CD14-positive monocyte (primary cell): ENCODE results near the gene SPSB3. TPM values are rescaled to one million over a fixed set of nuclear protein-coding genes. Genes with fewer than 3 reads are reported as not detected.

Experiments
- DNase-seq, 3 donors: peaks; one replicate each; pipeline ENCODE4 v3.0.0-alpha.2; 2011 to 2022
- H2AFZ ChIP-seq: 2 replicates; pipeline ENCODE4 v1.6.0; 2012; ENCODE audit warnings: mild to moderate bottlenecking, low read depth, low read length, inconsistent platforms; ENCODE audit not compliant: insufficient read depth, poor library complexity, severe bottlenecking
- H3K27ac ChIP-seq, 2 donors: 1 replicate in 1 of 2; 2 replicates in 1 of 2; pipeline ENCODE4 v1.5.1; 2012 to 2013; ENCODE audit warnings: low read length in 2 of 2, control low read depth in 1 of 2, inconsistent platforms in 1 of 2, low read depth in 1 of 2, mild to moderate bottlenecking in 1 of 2
- H3K27me3 ChIP-seq, 2 donors: one replicate each; pipeline versions ENCODE4 v1.6.0 to v1.6.1; 2011 to 2013; ENCODE audit warnings: low read length in 2 of 2; ENCODE audit not compliant: control insufficient read depth in 2 of 2, insufficient read depth in 2 of 2
- H3K36me3 ChIP-seq, 2 donors: replicated peaks in 1 of 2; 1 replicate in 1 of 2; 2 replicates in 1 of 2; pipeline versions ENCODE4 v1.5.1 to v1.6.1; 2012 to 2013; ENCODE audit warnings: low read length in 2 of 2, control low read depth in 1 of 2, inconsistent platforms in 1 of 2, mild to moderate bottlenecking in 1 of 2; ENCODE audit not compliant: insufficient read depth in 2 of 2, control insufficient read depth in 1 of 2
- H3K4me1 ChIP-seq, 2 donors: 1 replicate in 1 of 2; 2 replicates in 1 of 2; pipeline versions ENCODE4 v1.5.1 to v1.6.1; 2012 to 2013; ENCODE audit warnings: low read length in 2 of 2, control low read depth in 1 of 2, inconsistent platforms in 1 of 2, mild to moderate bottlenecking in 1 of 2, moderate library complexity in 1 of 2; ENCODE audit not compliant: insufficient read depth in 2 of 2, control insufficient read depth in 1 of 2
- H3K4me2 ChIP-seq: replicated peaks from 2 replicates; pipeline ENCODE3; 2012; ENCODE audit warnings: low read length, moderate library complexity, mild to moderate bottlenecking; ENCODE audit not compliant: poor library complexity, severe bottlenecking; ENCODE audit errors: extremely low read depth
- H3K4me3 ChIP-seq, 3 experiments: fragments of 200-600 bp in 1 of 3; sonication (generic) in 1 of 3; replicated peaks in 1 of 3; 1 replicate in 2 of 3; 2 replicates in 1 of 3; pipeline ENCODE4 v1.5.1; 2011 to 2013; ENCODE audit warnings: low read length in 3 of 3, mild to moderate bottlenecking in 3 of 3, control low read depth in 2 of 3, low read depth in 2 of 3, inconsistent platforms in 1 of 3, moderate library complexity in 1 of 3
- H3K79me2 ChIP-seq: 2 replicates; pipeline ENCODE4 v1.6.0; 2012; ENCODE audit warnings: mild to moderate bottlenecking, control low read depth, inconsistent platforms, low read length, moderate library complexity; ENCODE audit not compliant: insufficient read depth
- H3K9ac ChIP-seq: 2 replicates; pipeline ENCODE4 v1.6.0; 2017; ENCODE audit warnings: low read length, mild to moderate bottlenecking; ENCODE audit not compliant: insufficient read depth, poor library complexity, severe bottlenecking
- H3K9me3 ChIP-seq, 2 donors: replicated peaks in 1 of 2; 1 replicate in 1 of 2; 2 replicates in 1 of 2; pipeline versions ENCODE4 v1.5.1 to v1.6.1; 2012 to 2013; ENCODE audit warnings: low read length in 2 of 2, control low read depth in 1 of 2; ENCODE audit not compliant: control insufficient read depth in 1 of 2, insufficient read depth in 1 of 2
- H4K20me1 ChIP-seq: 2 replicates; pipeline ENCODE4 v1.6.0; 2012; ENCODE audit warnings: mild to moderate bottlenecking, low read length, control low read depth, moderate library complexity; ENCODE audit not compliant: insufficient read depth
- H3K27ac Mint-ChIP-seq, 7 donors: one replicate each; pipeline ENCODE4 v1.8.0; 2020; ENCODE audit warnings: mild to moderate bottlenecking in 7 of 7, mixed read lengths in 7 of 7, moderate library complexity in 6 of 7, inconsistent platforms in 2 of 7
- H3K27me3 Mint-ChIP-seq, 3 donors: one replicate each; pipeline ENCODE4 v1.8.0; 2021 to 2022; ENCODE audit warnings: low read depth in 3 of 3, mild to moderate bottlenecking in 3 of 3, mixed read lengths in 3 of 3, moderate library complexity in 3 of 3, inconsistent platforms in 1 of 3
- H3K36me3 Mint-ChIP-seq, 2 donors: one replicate each; pipeline ENCODE4 v1.8.0; 2020; ENCODE audit warnings: mixed read lengths in 2 of 2, inconsistent platforms in 1 of 2, mild to moderate bottlenecking in 1 of 2
- H3K4me1 Mint-ChIP-seq: one replicate; pipeline ENCODE4 v1.8.0; 2020; ENCODE audit warnings: mild to moderate bottlenecking, mixed read lengths
- H3K4me3 Mint-ChIP-seq, 2 donors: one replicate each; pipeline ENCODE4 v1.8.0; 2020; ENCODE audit warnings: mild to moderate bottlenecking in 2 of 2, mixed read lengths in 2 of 2, moderate library complexity in 1 of 2
- H3K9me3 Mint-ChIP-seq, 7 donors: one replicate each; pipeline ENCODE4 v1.8.0; 2020 to 2022; ENCODE audit warnings: mixed read lengths in 7 of 7, mild to moderate bottlenecking in 6 of 7, moderate library complexity in 6 of 7, inconsistent platforms in 2 of 7
- WGBS: methylation state at CpG from one replicate; pipeline ENCODE4 v1.1.5; 2013; ENCODE audit warnings: missing lambda C conversion rate; ENCODE audit not compliant: insufficient coverage; 5-methylcytosine and 5-hydroxymethylcytosine counted together
- intact Hi-C, 2 donors: fragments of 100-400 bp; cut with micrococcal nuclease; formaldehyde crosslinking; loops; one replicate each; pipeline versions ENCODE4 v1.15.0 to v1.15.1; 2023
- polyA plus RNA-seq, 3 donors: library from polyadenylated mRNA; depleted of rRNA in 1 of 3; unstranded in 2 of 3; stranded (reverse) in 1 of 3; fragments of 300-500 nt in 2 of 3; fragments of >200 nt in 1 of 3; fragmentation: Illumina TruSeq in 2 of 3; gene quantifications; 1 replicate in 2 of 3; 2 replicates in 1 of 3; pipeline ENCODE4 v1.2.3, GENCODE V29; 2012 to 2021
- TF ChIP-seq, protein P1 (sequence below): fragments of 200-600 bp; IDR thresholded peaks from one replicate; pipeline ENCODE4 v1.8.0; 2022; ENCODE audit warnings: antibody characterized with exemption, mild to moderate bottlenecking

SPSB3 gene
- polyA plus RNA-seq, 3 donors: 36.8 to 151 (median 40.2) TPM

DNA sequence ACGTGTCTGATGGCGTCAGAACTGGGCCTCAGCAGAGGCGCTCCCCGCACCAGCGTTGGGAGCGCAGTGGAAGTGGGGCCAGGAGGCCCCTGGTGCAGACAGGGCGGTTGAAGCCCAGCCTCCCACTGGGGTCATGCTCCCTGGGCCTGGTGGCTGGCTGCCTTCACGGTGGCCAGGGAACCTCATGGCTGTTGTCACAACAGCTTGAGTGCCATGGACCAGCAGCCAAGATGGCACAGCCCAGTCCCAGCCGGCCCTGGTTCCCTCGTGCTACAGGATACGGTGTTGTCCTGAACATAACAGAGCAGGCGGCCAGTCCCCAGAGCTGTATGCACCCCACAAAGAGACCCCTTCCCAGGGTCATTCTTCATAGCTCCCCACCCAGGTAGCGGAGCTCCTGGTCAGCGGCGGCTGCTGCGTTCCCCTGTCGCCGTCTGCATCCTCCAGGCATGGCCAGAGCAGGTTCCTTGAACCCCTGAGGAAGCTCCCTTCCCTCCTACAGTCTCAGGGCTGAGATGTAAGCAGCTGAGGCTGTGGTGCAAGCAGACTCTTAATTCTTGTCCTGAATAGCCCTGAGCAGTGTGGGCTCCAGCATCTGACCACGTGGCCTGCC lies 40.7 kb downstream of the SPSB3 start:
- Histone ChIP-seq H3K4me2 (no peak overlapping the region), H3K27ac (no peak overlapping the region), H2AFZ (no peak overlapping the region), H3K36me3 (peaks cover 52 to 61% of the 10 kb centered on the region in 2 donors), H3K9me3 (peaks cover 0 to 17% of the 10 kb centered on the region in 2 donors), H3K27me3 (no peaks in the 10 kb centered on the region), H3K79me2 (no peaks in the 10 kb centered on the region), H3K4me1 (no peaks in the 10 kb centered on the region), H3K9ac (no peak overlapping the region), H3K4me3 (no peak overlapping the region), H4K20me1 (peaks cover 32% of the 10 kb centered on the region)
- peaks cover 0 to 2% (median 0%) of the 10 kb centered on the region in 7 donors for H3K9me3 Mint-ChIP-seq
- 99% methylated on average over 19 of the region's 19 CpGs for WGBS
- no peak for DNase-seq
- TF ChIP-seq, protein P1, sequence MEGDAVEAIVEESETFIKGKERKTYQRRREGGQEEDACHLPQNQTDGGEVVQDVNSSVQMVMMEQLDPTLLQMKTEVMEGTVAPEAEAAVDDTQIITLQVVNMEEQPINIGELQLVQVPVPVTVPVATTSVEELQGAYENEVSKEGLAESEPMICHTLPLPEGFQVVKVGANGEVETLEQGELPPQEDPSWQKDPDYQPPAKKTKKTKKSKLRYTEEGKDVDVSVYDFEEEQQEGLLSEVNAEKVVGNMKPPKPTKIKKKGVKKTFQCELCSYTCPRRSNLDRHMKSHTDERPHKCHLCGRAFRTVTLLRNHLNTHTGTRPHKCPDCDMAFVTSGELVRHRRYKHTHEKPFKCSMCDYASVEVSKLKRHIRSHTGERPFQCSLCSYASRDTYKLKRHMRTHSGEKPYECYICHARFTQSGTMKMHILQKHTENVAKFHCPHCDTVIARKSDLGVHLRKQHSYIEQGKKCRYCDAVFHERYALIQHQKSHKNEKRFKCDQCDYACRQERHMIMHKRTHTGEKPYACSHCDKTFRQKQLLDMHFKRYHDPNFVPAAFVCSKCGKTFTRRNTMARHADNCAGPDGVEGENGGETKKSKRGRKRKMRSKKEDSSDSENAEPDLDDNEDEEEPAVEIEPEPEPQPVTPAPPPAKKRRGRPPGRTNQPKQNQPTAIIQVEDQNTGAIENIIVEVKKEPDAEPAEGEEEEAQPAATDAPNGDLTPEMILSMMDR: no peak
- H3K4me3 Mint-ChIP-seq: no peak overlapping the region
- peak overlapping the region in 1 of 7 donors; percentile 13 for H3K27ac Mint-ChIP-seq
- no peaks in the 10 kb centered on the region for H3K4me1 Mint-ChIP-seq
- no peaks in the 10 kb centered on the region for H3K27me3 Mint-ChIP-seq
- intact Hi-C loops: no loop called here
- H3K36me3 Mint-ChIP-seq: peaks cover 22 to 37% of the 10 kb centered on the region in 2 donors

DNA sequence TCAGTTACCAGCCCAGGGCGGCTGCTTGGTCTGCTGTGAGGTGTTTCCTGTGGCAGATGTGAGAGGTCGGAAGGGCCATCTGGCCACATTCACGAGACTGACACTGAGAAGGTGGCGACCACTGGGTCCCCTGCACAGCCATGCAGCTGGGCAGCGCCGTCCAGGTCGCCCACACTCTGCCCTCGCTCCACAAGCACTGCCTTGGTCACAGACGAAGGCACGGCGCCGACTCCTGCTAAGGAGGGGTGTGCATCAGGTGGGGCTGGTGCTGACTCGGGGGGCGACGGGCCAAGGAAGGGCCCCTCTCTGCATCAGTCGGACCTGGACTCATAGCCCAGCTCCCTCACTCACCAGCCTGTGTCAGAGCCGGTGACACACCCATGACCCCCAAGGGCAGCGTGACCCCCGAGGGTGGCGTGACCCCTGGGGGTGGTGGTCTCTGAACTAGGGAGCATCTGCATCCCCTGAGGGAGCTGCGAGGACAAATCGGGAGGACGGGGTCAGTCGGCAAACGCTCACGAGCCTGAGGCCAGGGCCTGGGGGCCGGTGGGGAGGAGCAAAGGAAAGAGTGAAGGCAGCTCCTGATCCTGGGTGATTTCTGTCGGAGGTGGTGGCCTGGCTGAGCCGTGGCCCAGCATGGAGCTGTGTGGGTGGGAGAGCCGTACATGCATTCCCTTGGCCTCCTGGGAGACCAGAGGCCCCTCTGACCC lies 41.4 kb downstream of the SPSB3 start:
- Histone ChIP-seq H3K27ac (no peak overlapping the region), H3K4me1 (no peaks in the 10 kb centered on the region), H3K79me2 (no peaks in the 10 kb centered on the region), H3K4me3 (no peak overlapping the region), H3K4me2 (no peak overlapping the region), H3K27me3 (no peaks in the 10 kb centered on the region), H4K20me1 (peaks cover 31% of the 10 kb centered on the region), H3K9ac (no peak overlapping the region), H3K36me3 (peaks cover 45 to 54% of the 10 kb centered on the region in 2 donors), H3K9me3 (peaks cover 0 to 17% of the 10 kb centered on the region in 2 donors), H2AFZ (no peak overlapping the region)
- Mint-ChIP-seq H3K36me3 (peaks cover 22 to 30% of the 10 kb centered on the region in 2 donors), H3K27me3 (no peaks in the 10 kb centered on the region), H3K4me1 (no peaks in the 10 kb centered on the region), H3K9me3 (peaks cover 0 to 2% (median 0%) of the 10 kb centered on the region in 7 donors), H3K4me3 (no peak overlapping the region), H3K27ac (peak overlapping the region in 1 of 7 donors; percentile 31)
- TF ChIP-seq, protein P1: no peak
- intact Hi-C loops: no loop called here
- 98% methylated on average over 29 of the region's 30 CpGs for WGBS
- no peak for DNase-seq
